Left lung (tissue), 14 donors: Measurements from ENCODE around the gene FAM181A. TPM values are rescaled to one million over a fixed set of nuclear protein-coding genes. Genes with fewer than 3 reads are reported as not detected.

Experiments
- ATAC-seq: fragments of 200-7000 bp; cut with Tn5 transposase; one replicate; pipeline ENCODE4 v1.9.1; 2020; ENCODE audit warnings: moderate library complexity
- DNase-seq, 4 donors: peaks; one replicate each; pipeline ENCODE4 v3.0.0-alpha.2; 2013 to 2020
- H3K27ac ChIP-seq, 2 donors: fragments of 200-600 bp; sonication (generic) in 1 of 2; one replicate each; pipeline versions ENCODE4 v1.5.0 to v1.8.0; 2020 to 2021
- H3K27me3 ChIP-seq, 2 donors: fragments of 200-600 bp; sonication (generic) in 1 of 2; one replicate each; pipeline versions ENCODE4 v1.5.0 to v1.8.0; 2020 to 2021
- H3K36me3 ChIP-seq, 2 donors: fragments of 200-600 bp; sonication (generic) in 1 of 2; one replicate each; pipeline versions ENCODE4 v1.5.0 to v1.8.0; 2020 to 2021
- H3K4me1 ChIP-seq, 2 donors: fragments of 200-600 bp; one replicate each; pipeline ENCODE4 v1.8.0; 2021
- H3K4me3 ChIP-seq, 2 donors: fragments of 200-600 bp; sonication (generic) in 1 of 2; one replicate each; pipeline versions ENCODE4 v1.5.0 to v1.8.0; 2020 to 2021; ENCODE audit warnings: mild to moderate bottlenecking in 1 of 2
- H3K9me3 ChIP-seq, 2 donors: fragments of 200-600 bp; sonication (generic) in 1 of 2; one replicate each; pipeline versions ENCODE4 v1.5.0 to v1.8.0; 2020 to 2021
- intact Hi-C, 2 donors: fragments of 100-400 bp; cut with DNase I; formaldehyde crosslinking; loops; one replicate each; pipeline versions ENCODE4 v1.11.2 to v1.14.2; 2022
- long read RNA-seq, 12 donors: library from polyadenylated mRNA in 2 of 12; unstranded in 2 of 12; transcript quantifications; one replicate each; pipeline ENCODE4 v2.0.0 and lab custom pipeline, GENCODE V29; 2019 to 2026
- polyA plus RNA-seq, 6 donors: library from polyadenylated mRNA; unstranded; fragments of 120-200 nt; gene quantifications; one replicate each; pipeline ENCODE4 v1.2.1, GENCODE V29; 2013; ENCODE audit not compliant: insufficient read length in 6 of 6
- total RNA-seq, 2 donors: library from RNA; stranded (reverse); fragmentation: NEBNext Ultra II Directional; extraction: Animal tissue kit (Norgen Biotek cat#: 25700); gene quantifications; one replicate each; pipeline ENCODE4 v1.2.1, GENCODE V29; 2021
- TF ChIP-seq, protein P1 (sequence below), 2 donors: fragments of 200-600 bp; sonication (generic) in 1 of 2; IDR thresholded peaks; one replicate each; pipeline versions ENCODE4 v1.5.0 to v1.8.0; 2021; ENCODE audit warnings: antibody characterized with exemption in 2 of 2
- donor health status: DM: no; HTN: yes; CAD: no.
- donor health status: DM: no; HTN: no; CAD: no.

Gene FAM181A
- 1 to 10 TPM in 1 of 2 donors, not detected in 1; 1.1 TPM for total RNA-seq
- under 1 TPM in 5 of 6 donors, not detected in 1; 0.10 to 0.47 (median 0.26) TPM for polyA plus RNA-seq
- long read RNA-seq, donor 1, result 0 reads
- long read RNA-seq, donor 2, result 0 reads
- long read RNA-seq, donor 3, result 0 reads
- long read RNA-seq, donor 4, result 0 reads
- long read RNA-seq, donor 5, result 0 reads
- long read RNA-seq, donor 6, partial matches to known transcripts, result 0 of 1 reads
- long read RNA-seq, donor 6, other reads (novel, unspliced or antisense), result 0 of 1 reads
- long read RNA-seq, donor 7, result 0 reads
- long read RNA-seq, donor 8, partial matches to known transcripts, result 0 of 1 reads
- long read RNA-seq, donor 8, other reads (novel, unspliced or antisense), result 0 of 1 reads
- long read RNA-seq, donor 9, result 0 reads
- long read RNA-seq, donor 10, partial matches to known transcripts, result 0 of 1 reads
- long read RNA-seq, donor 10, other reads (novel, unspliced or antisense), result 0 of 1 reads
- long read RNA-seq, donor 11, result 0 reads
- long read RNA-seq, donor 12, result 0 reads

- Histone ChIP-seq H3K9me3 (no peaks in the 10 kb centered on the region), H3K4me3 (no peak within 1 kb of the TSS), H3K36me3 (no peaks in the 10 kb centered on the region), H3K4me1 (no peaks in the 10 kb centered on the region), H3K27ac (no peak within 1 kb of the TSS), H3K27me3 (no peaks in the 10 kb centered on the region)
- ATAC-seq, result peak; percentile 92
- intact Hi-C loops, result no loop called here
- DNase-seq, result peak in 2 of 4 donors; percentile 41 to 55
- TF ChIP-seq, protein P1, sequence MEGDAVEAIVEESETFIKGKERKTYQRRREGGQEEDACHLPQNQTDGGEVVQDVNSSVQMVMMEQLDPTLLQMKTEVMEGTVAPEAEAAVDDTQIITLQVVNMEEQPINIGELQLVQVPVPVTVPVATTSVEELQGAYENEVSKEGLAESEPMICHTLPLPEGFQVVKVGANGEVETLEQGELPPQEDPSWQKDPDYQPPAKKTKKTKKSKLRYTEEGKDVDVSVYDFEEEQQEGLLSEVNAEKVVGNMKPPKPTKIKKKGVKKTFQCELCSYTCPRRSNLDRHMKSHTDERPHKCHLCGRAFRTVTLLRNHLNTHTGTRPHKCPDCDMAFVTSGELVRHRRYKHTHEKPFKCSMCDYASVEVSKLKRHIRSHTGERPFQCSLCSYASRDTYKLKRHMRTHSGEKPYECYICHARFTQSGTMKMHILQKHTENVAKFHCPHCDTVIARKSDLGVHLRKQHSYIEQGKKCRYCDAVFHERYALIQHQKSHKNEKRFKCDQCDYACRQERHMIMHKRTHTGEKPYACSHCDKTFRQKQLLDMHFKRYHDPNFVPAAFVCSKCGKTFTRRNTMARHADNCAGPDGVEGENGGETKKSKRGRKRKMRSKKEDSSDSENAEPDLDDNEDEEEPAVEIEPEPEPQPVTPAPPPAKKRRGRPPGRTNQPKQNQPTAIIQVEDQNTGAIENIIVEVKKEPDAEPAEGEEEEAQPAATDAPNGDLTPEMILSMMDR (IDR thresholded peaks at IDR 0.05), result no peak
These were observed at the start of gene FAM181A for GRCh38 chr14:93926873-93927799. Gene FAM181A (plus strand): TSS chr14:93927344. CDS start chr14:93928286, 942 bp downstream.

GRCh38 chr14:93878212-93878611 is 48.9 kb upstream of the FAM181A start:
- no peak overlapping the region for H3K4me3 ChIP-seq
- DNase-seq (no peak), ATAC-seq (no peak)
- intact Hi-C loops, result no loop called here
- no peak overlapping the region for H3K27ac ChIP-seq
- H3K4me1 ChIP-seq, result no peaks in the 10 kb centered on the region
- no peaks in the 10 kb centered on the region for H3K9me3 ChIP-seq
- no peaks in the 10 kb centered on the region for H3K36me3 ChIP-seq
- TF ChIP-seq, protein P1 (IDR thresholded peaks at IDR 0.05), result no peak
- H3K27me3 ChIP-seq, result no peaks in the 10 kb centered on the region

GRCh38 chr14:93878871-93879270 is 48.3 kb upstream of the FAM181A start:
- DNase-seq (no peak), ATAC-seq (no peak)
- Histone ChIP-seq H3K27ac (no peak overlapping the region), H3K4me1 (no peaks in the 10 kb centered on the region), H3K4me3 (no peak overlapping the region), H3K9me3 (no peaks in the 10 kb centered on the region), H3K36me3 (no peaks in the 10 kb centered on the region), H3K27me3 (no peaks in the 10 kb centered on the region)
- intact Hi-C loops, result no loop called here
- TF ChIP-seq, protein P1 (IDR thresholded peaks at IDR 0.05), result no peak

DNA sequence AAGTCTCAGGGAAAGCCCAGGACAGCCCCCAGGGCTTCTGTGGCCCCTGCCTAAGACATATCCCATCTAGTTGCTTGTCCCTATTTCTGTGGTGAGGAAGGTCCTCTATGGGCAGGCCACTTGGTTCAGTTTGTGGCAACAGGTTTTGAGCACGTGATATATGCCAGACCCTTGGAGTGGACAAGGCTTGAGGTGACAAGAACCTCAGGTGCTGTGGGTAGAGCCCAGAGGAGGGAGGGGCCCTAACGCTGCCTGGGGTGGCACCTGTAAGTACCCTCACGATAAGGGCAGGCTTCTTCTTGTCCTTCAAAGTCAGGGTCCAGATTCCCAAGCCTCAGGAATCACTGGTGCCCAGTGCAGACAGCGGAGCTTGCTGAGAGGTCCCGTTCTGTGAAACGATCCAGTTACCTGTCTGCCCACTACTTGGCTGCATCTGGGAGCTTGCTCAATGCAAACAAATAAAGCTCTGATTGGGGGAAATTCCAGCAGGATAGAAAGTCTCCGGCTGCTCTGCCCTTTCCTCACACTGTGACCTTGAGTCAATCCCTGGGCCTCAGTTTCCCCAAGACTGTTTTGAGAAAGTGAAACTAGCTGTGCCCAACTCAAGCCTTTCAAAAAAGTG is 47.7 kb upstream of the FAM181A start:
- H3K4me1 ChIP-seq, result no peaks in the 10 kb centered on the region
- H3K4me3 ChIP-seq, result no peak overlapping the region
- intact Hi-C loops, result no loop called here
- no peaks in the 10 kb centered on the region for H3K27me3 ChIP-seq
- TF ChIP-seq, protein P1 (IDR thresholded peaks at IDR 0.05), result no peak
- ATAC-seq (peak; percentile 24), DNase-seq (no peak)
- H3K27ac ChIP-seq, result no peak overlapping the region
- H3K36me3 ChIP-seq, result no peaks in the 10 kb centered on the region
- H3K9me3 ChIP-seq, result no peaks in the 10 kb centered on the region
